GM19467 (cell line): Measurements from ENCODE around the gene NKAP.
"Not testable (repeated sequence)": the region's sequence is repeated elsewhere in the genome, so short reads cannot be mapped to it uniquely, and the experiment has no call there.

Source experiments
- ATAC-seq: cut with Tn5 transposase; IDR thresholded peaks from one replicate; pipeline ENCODE4 v1.9.1; 2021; ENCODE audit warnings: mild to moderate bottlenecking, moderate library complexity; ENCODE audit not compliant: unreplicated experiment

Gene NKAP

GRCh38 chrX:119942173-119942819 is 1.3 kb downstream of the NKAP start:
- no peak for ATAC-seq

GRCh38 chrX:119941336-119941735 is 2.2 kb downstream of the NKAP start:
- no peak for ATAC-seq

- ATAC-seq = no peak
Observed at GRCh38 chrX:119935215-119935874, 8.2 kb downstream of the NKAP start.

GRCh38 chrX:119922391-119922790 is 21.2 kb downstream of the NKAP start:
- not testable (repeated sequence) for ATAC-seq

- no peak for ATAC-seq
Observed at GRCh38 chrX:119919835-119920585, 23.5 kb downstream of the NKAP start.

GRCh38 chrX:119917877-119918276 is 25.7 kb downstream of the NKAP start:
- no peak for ATAC-seq

GRCh38 chrX:119916310-119916709 is 27.2 kb downstream of the NKAP start:
- no peak for ATAC-seq

GRCh38 chrX:119900976-119901375 is 42.6 kb downstream of the NKAP start:
- no peak for ATAC-seq

- no peak for ATAC-seq
Observed at GRCh38 chrX:119899125-119899524, 44.4 kb downstream of the NKAP start.

GRCh38 chrX:119895843-119896326 is 47.7 kb downstream of the NKAP start, which contains the start of gene AKAP14:
AKAP14 (plus strand) TSS chrX:119895893; CDS start chrX:119903224, 7,331 bp downstream.
- ATAC-seq = no peak

- not testable (repeated sequence) for ATAC-seq
Observed at GRCh38 chrX:119891961-119892692, 51.4 kb downstream of the NKAP start.

- not testable (repeated sequence) for ATAC-seq
Observed at GRCh38 chrX:119890626-119891025, 52.9 kb downstream of the NKAP start.

GRCh38 chrX:119887721-119888425 is 55.7 kb downstream of the NKAP start:
- ATAC-seq = no peak

GRCh38 chrX:119885554-119886428 is 57.8 kb downstream of the NKAP start:
- ATAC-seq = no peak

GRCh38 chrX:119880552-119881437 is 62.8 kb downstream of the NKAP start:
- no peak for ATAC-seq

GRCh38 chrX:119880076-119880475 is 63.5 kb downstream of the NKAP start:
- no peak for ATAC-seq

GRCh38 chrX:119878740-119879139 is 64.8 kb downstream of the NKAP start:
- no peak for ATAC-seq

- peak; percentile 87 for ATAC-seq
Observed at GRCh38 chrX:119871599-119872395, 71.8 kb downstream of the NKAP start, which contains the start of the genes NDUFA1 and RNF113A. NDUFA1 (plus strand) TSS chrX:119871832; CDS start chrX:119871912, 80 bp downstream. RNF113A (minus strand) TSS chrX:119871733; CDS start chrX:119871613, 120 bp downstream.
